OCI-LY3 (cell line): ENCODE measurements around the gene OR56A3.

Experiments used
- H2AFZ ChIP-seq: fragments of 200-600, 300-600 bp; shearing (Covaris generic); 2 replicates; pipeline ENCODE4 v1.6.0; 2014; ENCODE audit warnings: antibody characterized with exemption, low read depth, low read length
- H3K27ac ChIP-seq: fragments of 200-600, 300-600 bp; sonication (generic); 2 replicates; pipeline ENCODE4 v1.5.1; 2014; ENCODE audit warnings: mild to moderate bottlenecking, low read length, moderate library complexity, mixed read lengths
- H3K27me3 ChIP-seq: fragments of 200-600, 300-600 bp; sonication (generic); 2 replicates; pipeline ENCODE4 v1.6.1; 2014; ENCODE audit warnings: low read depth, low read length, mixed read lengths
- H3K36me3 ChIP-seq: fragments of 200-600, 300-600 bp; sonication (generic); replicated peaks from 2 replicates; pipeline ENCODE3; 2014; ENCODE audit warnings: low read depth, low read length, mixed read lengths
- H3K4me1 ChIP-seq: fragments of 300-600, 200-600 bp; sonication (generic); 2 replicates; pipeline ENCODE4 v1.6.1; 2014; ENCODE audit warnings: low read length, mixed read lengths
- H3K4me2 ChIP-seq: fragments of 200-600, 300-600 bp; sonication (generic); 2 replicates; pipeline ENCODE4 v1.6.1; 2014; ENCODE audit warnings: low read length, mixed read lengths
- H3K4me3 ChIP-seq: fragments of 300-600, 200-600 bp; sonication (generic); 2 replicates; pipeline ENCODE4 v1.5.1; 2014; ENCODE audit warnings: antibody characterized with exemption, mild to moderate bottlenecking, low read length, moderate library complexity
- H3K79me2 ChIP-seq: fragments of 300-600, 200-600 bp; shearing (Covaris generic); 2 replicates; pipeline ENCODE4 v1.6.1; 2014; ENCODE audit warnings: mild to moderate bottlenecking, low read length, mixed read lengths
- H3K9ac ChIP-seq: fragments of 300-600, 200-600 bp; shearing (Covaris generic); 2 replicates; pipeline ENCODE4 v1.6.0; 2014; ENCODE audit warnings: mild to moderate bottlenecking, low read length, moderate library complexity
- H3K9me3 ChIP-seq: fragments of 200-600, 300-600 bp; shearing (Covaris generic); 2 replicates; pipeline ENCODE4 v1.6.1; 2014; ENCODE audit warnings: low read length, mixed read lengths; ENCODE audit not compliant: insufficient read depth
- H4K20me1 ChIP-seq: fragments of 200-600, 300-600 bp; sonication (generic); 2 replicates; pipeline ENCODE4 v1.6.1; 2016; ENCODE audit warnings: low read length, mixed read lengths; ENCODE audit not compliant: insufficient read depth
- EZH2phosphoT487 ChIP-seq: fragments of 200-600 bp; shearing (Covaris generic); IDR thresholded peaks from 2 replicates; pipeline ENCODE4 v1.6.1; 2018; ENCODE audit warnings: antibody characterized with exemption, mixed run types, low read depth
- TF ChIP-seq, protein P1 (sequence below): fragments of 200-600, 300-600 bp; sonication (generic); IDR thresholded peaks from 2 replicates; pipeline ENCODE4 v1.5.1; 2014; ENCODE audit warnings: antibody characterized with exemption, low read length, low read depth

The OR56A3 gene

DNA sequence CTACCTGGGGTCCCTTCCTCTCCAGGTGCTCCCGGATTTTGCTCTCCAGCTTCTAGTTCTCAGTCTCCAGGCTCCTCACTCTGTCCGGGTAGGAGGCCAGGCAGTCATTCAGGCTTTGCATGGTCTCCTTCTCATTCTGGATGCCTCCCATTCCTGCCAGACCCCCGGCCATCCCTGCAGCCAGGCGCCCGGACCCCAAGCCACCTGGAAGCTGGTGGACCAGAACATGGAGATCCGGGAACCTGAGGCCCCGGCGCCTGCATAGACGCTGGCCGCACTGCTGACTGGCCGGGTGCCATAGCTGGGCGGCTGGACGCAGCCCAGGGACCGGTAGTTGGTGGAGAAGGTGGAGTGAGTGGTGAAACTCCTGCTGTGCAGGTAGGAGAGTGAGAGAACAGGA is 52.7 kb downstream of the OR56A3 start:
- H3K4me2 ChIP-seq: no peak overlapping the region
- no peak for TF ChIP-seq EZH2phosphoT487
- TF ChIP-seq, protein P1, sequence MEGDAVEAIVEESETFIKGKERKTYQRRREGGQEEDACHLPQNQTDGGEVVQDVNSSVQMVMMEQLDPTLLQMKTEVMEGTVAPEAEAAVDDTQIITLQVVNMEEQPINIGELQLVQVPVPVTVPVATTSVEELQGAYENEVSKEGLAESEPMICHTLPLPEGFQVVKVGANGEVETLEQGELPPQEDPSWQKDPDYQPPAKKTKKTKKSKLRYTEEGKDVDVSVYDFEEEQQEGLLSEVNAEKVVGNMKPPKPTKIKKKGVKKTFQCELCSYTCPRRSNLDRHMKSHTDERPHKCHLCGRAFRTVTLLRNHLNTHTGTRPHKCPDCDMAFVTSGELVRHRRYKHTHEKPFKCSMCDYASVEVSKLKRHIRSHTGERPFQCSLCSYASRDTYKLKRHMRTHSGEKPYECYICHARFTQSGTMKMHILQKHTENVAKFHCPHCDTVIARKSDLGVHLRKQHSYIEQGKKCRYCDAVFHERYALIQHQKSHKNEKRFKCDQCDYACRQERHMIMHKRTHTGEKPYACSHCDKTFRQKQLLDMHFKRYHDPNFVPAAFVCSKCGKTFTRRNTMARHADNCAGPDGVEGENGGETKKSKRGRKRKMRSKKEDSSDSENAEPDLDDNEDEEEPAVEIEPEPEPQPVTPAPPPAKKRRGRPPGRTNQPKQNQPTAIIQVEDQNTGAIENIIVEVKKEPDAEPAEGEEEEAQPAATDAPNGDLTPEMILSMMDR: no peak
- H3K36me3 ChIP-seq: no peaks in the 10 kb centered on the region
- H3K27ac ChIP-seq: no peak overlapping the region
- H3K27me3 ChIP-seq: peaks cover 16% of the 10 kb centered on the region; the same call in 1 of the 2 replicates
- no peak overlapping the region for H3K9ac ChIP-seq
- no peak overlapping the region for H3K4me3 ChIP-seq
- H3K79me2 ChIP-seq: no peaks in the 10 kb centered on the region
- H3K9me3 ChIP-seq: no peaks in the 10 kb centered on the region
- no peak overlapping the region for H2AFZ ChIP-seq
- H4K20me1 ChIP-seq: no peaks in the 10 kb centered on the region
- H3K4me1 ChIP-seq: no peaks in the 10 kb centered on the region
